Activated CD4-positive, alpha-beta T cell treated with anti-CD3 and anti-CD28 coated beads for 36 hours (primary cell): ENCODE data around the gene GNAS-AS1. TPM values are rescaled to one million over a fixed set of nuclear protein-coding genes. Genes with fewer than 3 reads are reported as not detected.

Experiments
- ATAC-seq: fragments of 200-7000 bp; cut with Tn5 transposase; one replicate; pipeline ENCODE4 v1.10.0; 2021; ENCODE audit warnings: mild to moderate bottlenecking, moderate library complexity
- CTCF ChIA-PET: fragments of 350-600 bp; sonication (Branson Sonifier 250); formaldehyde crosslinking; loops from one replicate; lab custom pipeline; 2021; ENCODE audit warnings: antibody characterized with exemption; lab: Charles Lee
- POLR2A ChIA-PET: fragments of 350-600 bp; sonication (Branson Sonifier 250); formaldehyde crosslinking; loops from one replicate; lab custom pipeline; 2021; ENCODE audit warnings: antibody characterized with exemption, inconsistent platforms; lab: Charles Lee
- DNase-seq: peaks from one replicate; pipeline ENCODE4 v3.0.0-alpha.2; 2020
- H3K27ac Mint-ChIP-seq: one replicate; pipeline ENCODE4 v1.8.0; 2021; ENCODE audit warnings: mixed read lengths
- H3K27me3 Mint-ChIP-seq: one replicate; pipeline ENCODE4 v1.8.0; 2021; ENCODE audit warnings: mixed read lengths
- H3K36me3 Mint-ChIP-seq: one replicate; pipeline ENCODE4 v1.8.0; 2021; ENCODE audit warnings: low read depth, mixed read lengths
- H3K4me1 Mint-ChIP-seq: one replicate; pipeline ENCODE4 v1.8.0; 2021; ENCODE audit warnings: mixed read lengths
- H3K4me3 Mint-ChIP-seq: one replicate; pipeline ENCODE4 v1.8.0; 2021; ENCODE audit warnings: mild to moderate bottlenecking, moderate library complexity, mixed read lengths
- H3K9me3 Mint-ChIP-seq: one replicate; pipeline ENCODE4 v1.8.0; 2021; ENCODE audit warnings: low read depth, mixed read lengths
- intact Hi-C, 2 experiments: fragments of 100-400 bp; cut with DNase I in 1 of 2; cut with micrococcal nuclease in 1 of 2; formaldehyde crosslinking; loops; one replicate each; pipeline versions ENCODE4 v1.14.2 to v1.15.1; 2022 to 2024; cut with DNase I, micrococcal nuclease
- total RNA-seq, 2 experiments: library from RNA; stranded (reverse); gene quantifications; one replicate each; pipeline ENCODE4 v1.2.3, GENCODE V29; 2021

The GNAS-AS1 gene
- total RNA-seq, 2 experiments from 2014 or later: 1.1 to 1.9 TPM

DNA sequence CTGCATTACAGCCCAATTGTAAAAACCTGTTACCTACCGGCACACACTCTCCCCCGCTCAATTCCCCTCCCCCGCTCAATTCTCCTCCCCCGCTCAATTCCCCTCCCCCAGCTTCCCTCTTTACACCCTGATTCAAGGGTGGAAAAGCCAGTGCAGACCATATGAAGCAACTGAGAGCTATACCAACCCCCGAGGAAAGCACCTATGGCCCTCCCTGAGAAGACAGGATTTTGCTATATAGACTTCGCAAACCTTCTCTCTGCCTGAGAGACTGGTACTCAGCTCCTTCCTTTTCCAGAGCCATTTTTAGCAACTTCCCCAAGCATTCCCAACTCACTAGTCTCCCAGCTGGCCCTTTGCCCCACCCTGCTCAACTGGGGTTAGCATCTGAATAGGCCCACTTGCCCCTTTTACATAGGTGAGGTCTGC, 7.6 kb downstream of the GNAS-AS1 start:
- CTCF ChIA-PET: interaction anchor here (0.5 kb wide), 1 partner anchor 25 kb away, joined by 3 read pairs; no protein-coding TSS in a partner anchor
- Mint-ChIP-seq H3K27ac (no peak overlapping the region), H3K36me3 (peaks cover 2% of the 10 kb centered on the region), H3K4me3 (no peak overlapping the region), H3K27me3 (peaks cover 47% of the 10 kb centered on the region), H3K9me3 (no peaks in the 10 kb centered on the region), H3K4me1 (peaks cover 19% of the 10 kb centered on the region)
- DNase-seq: no peak
- ATAC-seq: no peak
- POLR2A ChIA-PET: no interaction called here
- intact Hi-C loops: loop anchor here in 1 of 2 experiments (10.0 kb wide), 1 partner anchor 608 kb away; no protein-coding TSS in a partner anchor

DNA sequence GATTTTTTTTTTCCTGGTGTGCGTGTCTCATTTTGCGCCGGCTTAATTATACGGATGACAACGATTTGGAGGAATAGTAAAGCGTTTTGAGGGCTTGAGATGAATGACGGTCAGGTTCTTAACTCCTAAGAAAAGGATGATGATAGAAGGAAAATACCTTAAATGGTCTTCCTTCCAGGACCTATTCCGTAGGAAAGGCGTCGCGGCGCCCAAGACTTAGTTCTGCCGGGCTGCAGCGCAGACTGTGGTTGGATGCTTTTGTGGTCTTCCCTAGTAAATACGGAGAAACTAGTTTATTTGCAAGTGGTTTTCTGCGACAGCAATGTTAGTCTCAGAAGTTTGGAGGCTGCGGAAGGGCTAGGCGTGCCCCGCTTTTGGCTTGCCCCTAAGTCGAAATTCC, 8.4 kb downstream of the GNAS-AS1 start:
- POLR2A ChIA-PET: no interaction called here
- Mint-ChIP-seq H3K27me3 (peaks cover 48% of the 10 kb centered on the region), H3K27ac (no peak overlapping the region), H3K36me3 (peaks cover 2% of the 10 kb centered on the region), H3K9me3 (no peaks in the 10 kb centered on the region), H3K4me1 (peaks cover 10% of the 10 kb centered on the region), H3K4me3 (no peak overlapping the region)
- DNase-seq (no peak), ATAC-seq (no peak)
- intact Hi-C loops: loop anchor here in 1 of 2 experiments (10.0 kb wide), 1 partner anchor 607 kb away; no protein-coding TSS in a partner anchor
- CTCF ChIA-PET: no interaction called here

DNA sequence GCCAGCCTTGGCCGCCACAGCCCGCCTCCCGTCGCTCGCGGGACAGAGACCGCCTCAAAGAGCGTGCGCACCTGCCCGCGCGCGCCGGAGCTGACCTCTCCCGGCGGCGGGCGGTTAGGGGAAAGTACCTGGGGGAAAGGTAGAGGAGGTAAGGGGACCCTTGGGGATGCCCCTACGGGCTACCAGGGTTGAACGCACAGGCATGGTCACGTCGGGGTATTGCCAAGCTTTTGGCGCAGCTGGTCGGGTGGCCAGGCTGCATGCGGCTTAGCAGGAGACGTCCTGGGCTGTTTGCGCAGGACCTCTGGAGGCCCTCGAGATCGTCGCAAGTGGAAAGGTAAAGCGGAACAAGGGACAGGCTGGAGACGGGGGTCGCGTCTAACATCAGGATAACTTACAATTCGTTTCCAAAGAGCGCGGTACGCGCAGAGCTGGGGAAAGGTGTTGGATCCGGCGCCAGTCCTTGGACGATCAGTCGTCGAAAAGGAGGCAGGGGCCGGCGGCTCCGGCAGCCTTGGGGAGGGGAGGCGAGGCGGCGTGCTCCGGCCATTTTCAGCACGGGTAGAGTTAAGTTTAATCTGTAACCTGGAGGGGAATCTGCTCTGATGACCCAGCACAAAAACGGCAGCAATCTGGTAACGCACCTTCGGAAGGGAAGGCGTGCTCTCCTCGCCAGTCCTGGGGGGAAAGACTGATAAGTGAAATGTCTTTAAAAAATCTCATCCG, 9.0 kb downstream of the GNAS-AS1 start:
- CTCF ChIA-PET: interaction anchor here (0.7 to 0.8 kb wide), 3 partner anchors 360 to 943 kb away, joined by 3 to 4 read pairs (median 3); no protein-coding TSS in a partner anchor
- H3K4me1 Mint-ChIP-seq: peaks cover 8% of the 10 kb centered on the region
- H3K4me3 Mint-ChIP-seq: no peak overlapping the region
- no peak overlapping the region for H3K27ac Mint-ChIP-seq
- no peaks in the 10 kb centered on the region for H3K9me3 Mint-ChIP-seq
- ATAC-seq (no peak), DNase-seq (no peak)
- H3K27me3 Mint-ChIP-seq: peaks cover 45% of the 10 kb centered on the region
- intact Hi-C loops: loop anchor here in 1 of 2 experiments (10.0 kb wide), 1 partner anchor 607 kb away; no protein-coding TSS in a partner anchor
- POLR2A ChIA-PET: no interaction called here
- peaks cover 2% of the 10 kb centered on the region for H3K36me3 Mint-ChIP-seq

DNA sequence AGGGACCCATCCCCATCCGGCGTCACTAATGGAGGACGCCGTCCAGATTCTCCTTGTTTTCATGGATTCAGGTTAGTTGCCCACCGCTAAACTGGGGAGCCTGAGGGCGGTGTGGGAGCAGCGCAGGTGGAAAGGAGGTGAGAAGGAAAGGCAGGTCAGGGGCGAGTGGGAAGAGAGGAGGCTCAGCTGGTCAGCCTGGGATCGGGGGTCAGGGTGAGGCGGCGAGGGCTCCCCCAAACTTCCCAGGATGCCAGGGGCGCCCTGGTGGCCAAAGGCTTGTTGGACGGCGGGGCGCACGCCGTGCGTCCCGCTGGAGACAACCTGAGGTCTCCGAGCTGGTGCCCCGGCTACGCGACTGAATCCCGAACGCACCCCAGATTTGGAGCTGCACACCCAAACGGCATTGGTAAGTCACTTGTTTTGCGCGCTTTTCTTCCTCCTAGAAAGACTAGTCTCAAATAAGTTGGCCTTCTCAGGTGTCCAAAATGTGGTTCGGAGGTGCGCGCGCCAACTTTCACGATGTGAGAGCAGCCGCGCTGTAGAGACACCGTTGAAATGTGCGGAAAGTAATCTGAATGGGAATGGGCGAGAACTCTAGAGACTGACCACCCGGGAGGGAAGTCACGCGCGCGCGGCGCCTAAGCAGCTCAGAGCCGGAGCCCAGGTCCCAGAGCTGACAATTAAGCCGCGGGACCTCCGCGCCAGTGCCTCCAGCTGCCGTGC, 9.7 kb downstream of the GNAS-AS1 start:
- ChIA-PET POLR2A (no interaction called here), CTCF (interaction anchor here (0.6 to 0.8 kb wide), 5 partner anchors 12 to 943 kb away, joined by 3 to 4 read pairs (median 3); partner anchors contain the start of gene GNAS)
- DNase-seq (no peak), ATAC-seq (no peak)
- Mint-ChIP-seq H3K4me1 (peaks cover 8% of the 10 kb centered on the region), H3K27me3 (peaks cover 48% of the 10 kb centered on the region), H3K27ac (no peak overlapping the region), H3K4me3 (no peak overlapping the region), H3K9me3 (no peaks in the 10 kb centered on the region), H3K36me3 (peaks cover 2% of the 10 kb centered on the region)
- intact Hi-C loops: loop anchor here in 1 of 2 experiments (10.0 kb wide), 1 partner anchor 606 kb away; no protein-coding TSS in a partner anchor

DNA sequence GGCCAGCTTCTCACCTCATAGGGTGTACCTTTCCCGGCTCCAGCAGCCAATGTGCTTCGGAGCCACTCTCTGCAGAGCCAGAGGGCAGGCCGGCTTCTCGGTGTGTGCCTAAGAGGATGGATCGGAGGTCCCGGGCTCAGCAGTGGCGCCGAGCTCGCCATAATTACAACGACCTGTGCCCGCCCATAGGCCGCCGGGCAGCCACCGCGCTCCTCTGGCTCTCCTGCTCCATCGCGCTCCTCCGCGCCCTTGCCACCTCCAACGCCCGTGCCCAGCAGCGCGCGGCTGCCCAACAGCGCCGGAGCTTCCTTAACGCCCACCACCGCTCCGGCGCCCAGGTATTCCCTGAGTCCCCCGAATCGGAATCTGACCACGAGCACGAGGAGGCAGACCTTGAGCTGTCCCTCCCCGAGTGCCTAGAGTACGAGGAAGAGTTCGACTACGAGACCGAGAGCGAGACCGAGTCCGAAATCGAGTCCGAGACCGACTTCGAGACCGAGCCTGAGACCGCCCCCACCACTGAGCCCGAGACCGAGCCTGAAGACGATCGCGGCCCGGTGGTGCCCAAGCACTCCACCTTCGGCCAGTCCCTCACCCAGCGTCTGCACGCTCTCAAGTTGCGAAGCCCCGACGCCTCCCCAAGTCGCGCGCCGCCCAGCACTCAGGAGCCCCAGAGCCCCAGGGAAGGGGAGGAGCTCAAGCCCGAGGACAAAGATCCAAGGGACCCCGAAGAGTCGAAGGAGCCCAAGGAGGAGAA, 10.5 kb downstream of the GNAS-AS1 start:
- Mint-ChIP-seq H3K4me3 (peak overlapping the region; percentile 54), H3K9me3 (no peaks in the 10 kb centered on the region), H3K27me3 (peaks cover 48% of the 10 kb centered on the region), H3K27ac (no peak overlapping the region), H3K4me1 (peaks cover 8% of the 10 kb centered on the region), H3K36me3 (peaks cover 2% of the 10 kb centered on the region)
- ChIA-PET CTCF (interaction anchor here (0.5 to 2.2 kb wide), 6 partner anchors 12 to 476 kb away, joined by 3 to 11 read pairs (median 3); partner anchors contain the start of genes GNAS and STX16), POLR2A (interaction anchor here (0.9 kb wide), 1 partner anchor 11 kb away, joined by 3 read pairs; no protein-coding TSS in a partner anchor)
- ATAC-seq (no peak), DNase-seq (no peak)
- intact Hi-C loops: loop anchor here (1.0 to 10.0 kb wide), 2 partner anchors 359 to 605 kb away; no protein-coding TSS in a partner anchor

DNA sequence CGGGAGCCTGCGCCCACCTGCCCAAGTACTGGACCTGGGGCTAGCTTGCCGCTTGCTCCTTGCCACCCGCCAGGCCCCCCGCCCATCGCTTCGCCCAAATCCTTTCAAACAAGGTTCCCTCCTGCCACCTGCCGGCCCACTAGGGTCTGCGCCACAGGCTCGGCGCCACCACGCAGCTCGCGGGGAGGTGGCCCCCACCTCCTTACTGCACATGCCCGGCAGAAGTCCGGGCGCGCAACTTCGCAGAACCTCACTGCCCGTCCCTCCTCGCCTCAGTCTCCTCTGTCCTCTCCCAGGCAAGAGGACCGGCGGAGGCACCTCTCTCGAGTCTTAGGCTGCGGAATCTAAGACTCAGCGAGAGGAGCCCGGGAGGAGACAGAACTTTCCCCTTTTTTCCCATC, 11.2 kb downstream of the GNAS-AS1 start:
- H3K36me3 Mint-ChIP-seq: peaks cover 2% of the 10 kb centered on the region
- intact Hi-C loops: loop anchor here in 1 of 2 experiments (1.0 kb wide), 1 partner anchor 358 kb away; no protein-coding TSS in a partner anchor
- CTCF ChIA-PET: interaction anchor here (0.5 to 2.2 kb wide), 4 partner anchors 17 to 358 kb away, joined by 3 to 11 read pairs (median 3); partner anchors contain the start of gene STX16
- no peaks in the 10 kb centered on the region for H3K9me3 Mint-ChIP-seq
- H3K4me3 Mint-ChIP-seq: no peak overlapping the region
- DNase-seq (peak; percentile 75), ATAC-seq (peak; percentile 58)
- H3K4me1 Mint-ChIP-seq: peaks cover 8% of the 10 kb centered on the region
- POLR2A ChIA-PET: interaction anchor here (0.9 kb wide), 1 partner anchor 11 kb away, joined by 3 read pairs; no protein-coding TSS in a partner anchor
- no peak overlapping the region for H3K27ac Mint-ChIP-seq
- H3K27me3 Mint-ChIP-seq: peaks cover 44% of the 10 kb centered on the region

DNA sequence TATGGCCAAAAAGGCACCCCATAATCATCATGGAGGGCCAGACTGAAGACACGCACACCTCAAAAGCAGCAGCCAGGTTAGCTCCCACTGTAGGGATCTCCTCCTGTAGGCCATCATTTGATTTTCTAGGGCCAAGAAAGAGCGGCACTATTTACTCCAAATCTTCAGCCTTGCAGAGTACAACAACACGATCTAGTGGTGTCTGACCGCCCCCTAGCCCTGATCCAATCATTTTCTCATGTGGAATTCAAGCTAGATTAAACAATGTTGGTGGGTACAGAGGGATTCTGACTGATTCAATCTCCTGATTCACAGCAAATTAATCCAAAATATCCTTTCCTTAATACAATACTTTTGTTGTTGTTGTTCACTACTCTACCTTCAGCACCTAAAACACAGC, 12.5 kb downstream of the GNAS-AS1 start:
- H3K36me3 Mint-ChIP-seq: peaks cover 2% of the 10 kb centered on the region
- no peak for DNase-seq
- ChIA-PET POLR2A (interaction anchor here (0.6 kb wide), 1 partner anchor 420 kb away, joined by 12 read pairs; no protein-coding TSS in a partner anchor), CTCF (interaction anchor here (0.5 to 2.2 kb wide), 3 partner anchors 9 to 357 kb away, joined by 3 to 11 read pairs (median 3); no protein-coding TSS in a partner anchor)
- H3K27me3 Mint-ChIP-seq: peaks cover 45% of the 10 kb centered on the region
- peaks cover 8% of the 10 kb centered on the region for H3K4me1 Mint-ChIP-seq
- no peak for ATAC-seq
- H3K9me3 Mint-ChIP-seq: no peaks in the 10 kb centered on the region
- intact Hi-C loops: no loop called here
- H3K4me3 Mint-ChIP-seq: no peak overlapping the region
- no peak overlapping the region for H3K27ac Mint-ChIP-seq

DNA sequence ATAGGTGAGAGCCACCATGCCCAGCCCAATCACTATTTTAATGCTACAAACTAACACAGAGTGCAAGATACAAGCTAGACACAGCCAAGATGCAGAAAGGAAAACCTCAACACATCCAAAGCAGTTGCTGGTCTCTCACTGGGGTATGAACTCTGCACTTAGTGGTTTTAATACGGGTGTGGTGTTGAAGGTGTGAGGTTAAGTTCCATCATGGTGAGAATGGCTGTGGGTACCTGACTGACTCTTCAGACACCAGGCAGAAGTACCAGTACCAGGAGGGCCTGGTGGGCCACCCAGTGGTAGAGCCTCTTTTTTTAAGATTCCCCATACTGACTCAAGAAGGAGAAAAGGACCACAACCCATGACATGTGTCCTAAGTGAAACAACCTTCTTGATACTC, 13.0 kb downstream of the GNAS-AS1 start:
- H3K36me3 Mint-ChIP-seq: peaks cover 2% of the 10 kb centered on the region
- ChIA-PET POLR2A (interaction anchor here (0.6 kb wide), 1 partner anchor 421 kb away, joined by 12 read pairs; no protein-coding TSS in a partner anchor), CTCF (interaction anchor here (0.6 to 2.2 kb wide), 2 partner anchors 279 to 356 kb away, joined by 3 to 11 read pairs; no protein-coding TSS in a partner anchor)
- ATAC-seq: no peak
- intact Hi-C loops: no loop called here
- H3K27ac Mint-ChIP-seq: no peak overlapping the region
- DNase-seq: no peak
- H3K4me1 Mint-ChIP-seq: peaks cover 8% of the 10 kb centered on the region
- H3K4me3 Mint-ChIP-seq: no peak overlapping the region
- peaks cover 41% of the 10 kb centered on the region for H3K27me3 Mint-ChIP-seq
- no peaks in the 10 kb centered on the region for H3K9me3 Mint-ChIP-seq

DNA sequence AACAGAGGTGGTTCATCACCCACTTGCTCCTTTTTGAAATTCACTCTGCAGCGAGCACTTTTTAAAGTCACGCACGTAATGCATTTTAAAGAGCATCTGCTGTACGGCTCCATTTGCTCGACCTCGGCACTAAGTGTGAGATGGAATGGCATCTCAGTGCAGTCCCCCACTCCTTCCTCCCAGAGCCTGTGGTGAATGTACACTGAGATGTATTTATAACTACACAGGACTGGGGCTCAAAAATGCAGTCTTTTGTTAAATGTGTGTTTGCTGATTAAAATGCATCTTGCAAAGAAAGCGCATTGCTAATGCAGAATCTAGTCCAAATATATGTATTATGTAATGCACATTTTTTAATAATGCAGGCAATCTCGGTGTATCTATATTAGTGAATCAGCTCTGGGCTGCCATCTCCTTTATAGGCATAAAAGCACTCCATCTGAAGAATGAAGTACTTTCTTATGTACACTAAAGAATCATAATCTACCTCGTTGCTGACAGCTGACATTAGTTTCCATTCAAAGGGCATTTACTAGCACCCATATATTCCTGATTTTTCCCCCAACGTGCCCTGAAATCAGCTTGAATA, 14.0 kb downstream of the GNAS-AS1 start:
- peaks cover 2% of the 10 kb centered on the region for H3K36me3 Mint-ChIP-seq
- no peak overlapping the region for H3K27ac Mint-ChIP-seq
- CTCF ChIA-PET: interaction anchor here (0.5 to 0.7 kb wide), 2 partner anchors 212 to 217 kb away, joined by 3 to 4 read pairs; no protein-coding TSS in a partner anchor
- no peaks in the 10 kb centered on the region for H3K9me3 Mint-ChIP-seq
- H3K4me1 Mint-ChIP-seq: peaks cover 8% of the 10 kb centered on the region
- intact Hi-C loops: no loop called here
- DNase-seq (no peak), ATAC-seq (no peak)
- H3K4me3 Mint-ChIP-seq: no peak overlapping the region
- POLR2A ChIA-PET: no interaction called here
- peaks cover 32% of the 10 kb centered on the region for H3K27me3 Mint-ChIP-seq

DNA sequence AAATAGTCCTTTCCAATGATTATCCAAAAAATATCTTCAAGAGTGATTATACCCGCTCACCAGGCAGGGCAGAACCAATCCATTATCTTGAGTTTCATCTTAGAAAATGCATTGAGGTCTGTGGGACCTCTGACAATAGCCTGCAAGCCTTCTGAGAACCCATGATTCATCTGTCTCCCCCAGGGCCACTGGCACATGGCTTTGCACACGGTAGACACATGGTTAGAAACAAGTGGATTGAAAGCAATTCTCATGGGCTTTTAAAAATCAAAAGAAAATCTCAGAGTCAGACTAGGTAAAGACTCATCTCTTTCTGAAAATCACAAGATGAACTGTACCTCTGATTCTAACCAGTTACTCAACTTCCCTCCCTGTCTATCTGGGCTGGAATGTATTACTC, 15.5 kb downstream of the GNAS-AS1 start:
- Mint-ChIP-seq H3K4me3 (no peak overlapping the region), H3K4me1 (peaks cover 3% of the 10 kb centered on the region), H3K27me3 (peaks cover 19% of the 10 kb centered on the region), H3K36me3 (peaks cover 4% of the 10 kb centered on the region), H3K27ac (no peak overlapping the region), H3K9me3 (no peaks in the 10 kb centered on the region)
- intact Hi-C loops: no loop called here
- DNase-seq (no peak), ATAC-seq (no peak)
- CTCF ChIA-PET: interaction anchor here (0.7 kb wide), 1 partner anchor 17 kb away, joined by 3 read pairs; no protein-coding TSS in a partner anchor
- POLR2A ChIA-PET: interaction anchor here (0.6 to 1.0 kb wide), 3 partner anchors 15 to 466 kb away, joined by 3 to 4 read pairs (median 3); no protein-coding TSS in a partner anchor
